ENCODE results near the gene ATP6AP1.
"Not testable (repeated sequence)": the region's sequence is repeated elsewhere in the genome, so short reads cannot be mapped to it uniquely, and the experiment has no call there.

ATP6AP1 gene

DNA sequence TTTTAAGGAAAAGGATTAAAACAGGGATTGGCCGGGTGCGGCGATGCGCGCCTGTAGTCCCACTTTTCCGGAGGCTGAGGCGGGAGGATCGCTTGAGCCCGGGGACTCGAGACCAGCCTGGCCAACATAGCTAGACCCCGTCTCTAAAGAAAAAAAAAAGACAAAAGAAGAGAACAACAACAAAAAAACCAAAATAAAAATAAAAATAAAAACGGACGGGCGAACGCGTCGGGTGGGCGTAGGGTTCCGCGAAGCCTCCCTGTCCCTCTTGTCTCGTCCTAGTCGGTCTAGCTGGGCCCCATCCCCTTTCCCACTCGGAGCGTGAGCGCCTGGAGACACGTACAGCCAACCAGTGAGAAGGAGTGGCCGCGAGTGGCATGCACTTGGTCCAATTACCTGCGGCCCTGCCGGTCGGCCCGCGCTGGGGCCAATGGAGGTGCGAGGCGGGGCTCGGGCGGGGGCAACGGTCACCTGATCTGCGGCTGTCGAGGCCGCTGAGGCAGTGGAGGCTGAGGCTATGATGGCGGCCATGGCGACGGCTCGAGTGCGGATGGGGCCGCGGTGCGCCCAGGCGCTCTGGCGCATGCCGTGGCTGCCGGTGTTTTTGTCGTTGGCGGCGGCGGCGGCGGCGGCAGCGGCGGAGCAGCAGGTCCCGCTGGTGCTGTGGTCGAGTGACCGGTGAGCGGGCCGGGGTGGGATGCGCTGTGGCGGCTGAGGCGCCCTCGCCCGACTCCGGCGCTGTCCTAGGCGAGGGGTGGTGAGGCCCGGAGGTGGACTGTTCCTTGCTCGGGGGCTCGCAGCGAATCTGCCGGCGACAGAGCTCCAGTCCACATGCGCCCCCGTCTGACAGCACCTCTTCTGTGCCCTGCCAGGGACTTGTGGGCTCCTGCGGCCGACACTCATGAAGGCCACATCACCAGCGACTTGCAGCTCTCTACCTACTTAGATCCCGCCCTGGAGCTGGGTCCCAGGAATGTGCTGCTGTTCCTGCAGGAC is at the start of gene ATP6AP1:
TSS of gene ATP6AP1 (plus strand) at position 502 of the 996 bp plus-strand sequence. CDS start at position 518, 16 bp downstream.
- FAIRE-seq (peak; percentile 98), DNase-seq (ENCODE audit: extremely low spot score, insufficient read length, low read depth) (peak; percentile 76)

GRCh38 chrX:154378799-154379568 is 49.5 kb upstream of the ATP6AP1 start, which contains the start of gene EMD:
EMD (plus strand) TSS chrX:154379295; CDS start chrX:154379485, 190 bp downstream.
- FAIRE-seq (peak; percentile 100), DNase-seq (ENCODE audit: extremely low spot score, insufficient read length, low read depth) (peak; percentile 69)

DNA sequence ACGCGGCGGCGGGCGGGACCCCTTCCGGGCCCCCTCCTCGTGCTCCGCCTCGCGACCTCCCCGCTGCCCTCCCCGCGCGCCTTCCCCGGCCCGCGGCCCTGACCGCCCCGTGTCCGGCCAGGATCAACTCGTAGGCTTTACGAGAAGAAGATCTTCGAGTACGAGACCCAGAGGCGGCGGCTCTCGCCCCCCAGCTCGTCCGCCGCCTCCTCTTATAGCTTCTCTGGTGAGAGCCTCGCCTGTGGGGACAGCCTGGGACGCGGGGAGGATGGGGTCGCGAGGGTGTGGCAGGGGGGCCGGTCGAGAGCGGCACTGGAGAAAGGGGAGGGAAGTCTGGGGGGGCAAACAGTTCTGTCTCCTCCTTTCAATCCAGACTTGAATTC is 48.9 kb upstream of the ATP6AP1 start:
- DNase-seq (ENCODE audit: extremely low spot score, insufficient read length, low read depth) (no peak), FAIRE-seq (no peak)

GRCh38 chrX:154380153-154380552 is 48.3 kb upstream of the ATP6AP1 start:
- DNase-seq (ENCODE audit: extremely low spot score, insufficient read length, low read depth) = no peak
- FAIRE-seq = no peak

DNA sequence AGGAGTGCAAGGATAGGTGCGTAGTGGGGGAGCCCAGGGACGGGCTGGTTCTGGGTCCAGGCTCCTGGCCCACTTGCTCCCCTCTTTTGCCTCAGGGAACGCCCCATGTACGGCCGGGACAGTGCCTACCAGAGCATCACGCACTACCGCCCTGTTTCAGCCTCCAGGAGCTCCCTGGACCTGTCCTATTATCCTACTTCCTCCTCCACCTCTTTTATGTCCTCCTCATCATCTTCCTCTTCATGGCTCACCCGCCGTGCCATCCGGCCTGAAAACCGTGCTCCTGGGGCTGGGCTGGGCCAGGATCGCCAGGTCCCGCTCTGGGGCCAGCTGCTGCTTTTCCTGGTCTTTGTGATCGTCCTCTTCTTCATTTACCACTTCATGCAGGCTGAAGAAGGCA is 47.7 kb upstream of the ATP6AP1 start:
- DNase-seq (ENCODE audit: extremely low spot score, insufficient read length, low read depth) (no peak), FAIRE-seq (no peak)

DNA sequence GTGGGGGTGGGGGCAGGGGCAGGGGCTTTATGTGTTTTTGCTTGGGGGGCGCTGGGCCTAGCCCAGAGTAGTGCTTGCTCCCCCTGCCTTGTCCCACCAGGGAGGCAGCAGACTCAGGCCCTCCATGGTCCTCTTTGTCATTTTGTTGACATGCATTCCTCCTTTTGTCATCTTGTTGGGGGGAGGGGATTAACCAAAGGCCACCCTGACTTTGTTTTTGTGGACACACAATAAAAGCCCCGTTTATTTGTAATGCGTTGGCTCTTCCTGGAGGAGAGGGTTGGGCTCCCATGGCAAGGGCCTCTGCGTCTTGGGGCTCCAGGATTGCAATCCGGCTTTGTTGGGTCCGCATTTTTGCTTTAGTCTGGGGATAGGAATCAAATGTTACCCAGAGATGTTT is 47.2 kb upstream of the ATP6AP1 start:
- no peak for FAIRE-seq

DNA sequence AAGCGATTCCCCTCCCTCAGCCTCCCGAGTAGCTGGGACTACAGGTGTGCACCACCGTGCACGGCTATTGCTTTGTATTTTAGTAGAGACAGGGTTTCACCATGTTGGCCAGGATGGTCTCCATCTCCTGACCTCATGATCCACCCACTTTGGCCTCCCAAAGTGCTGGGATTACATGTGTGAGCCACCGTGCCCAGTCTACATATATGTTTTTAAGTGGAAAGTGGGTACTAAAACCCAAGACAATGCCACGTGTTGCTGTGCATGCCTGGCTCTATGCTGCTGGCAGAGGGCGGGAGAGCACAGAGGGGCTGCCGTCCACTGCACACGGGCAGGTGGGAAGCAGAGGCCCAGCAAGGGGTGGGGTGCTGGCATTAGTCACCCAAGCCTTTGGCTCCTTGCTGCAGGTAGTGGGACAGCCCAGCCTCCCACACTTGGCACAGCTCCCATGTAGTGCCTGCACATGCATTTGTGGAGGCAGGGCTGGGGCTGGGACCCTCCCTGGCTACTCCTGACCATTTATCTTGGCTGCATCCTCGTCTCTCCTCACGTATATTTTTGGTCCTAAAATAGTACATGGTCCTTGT is 45.9 kb upstream of the ATP6AP1 start:
- no peak for FAIRE-seq

More for the DNA sequence above, 47.2 kb upstream of the ATP6AP1 start:
- no peak for DNase-seq (ENCODE audit: extremely low spot score, insufficient read length, low read depth)

GRCh38 chrX:154383359-154384283 is 44.9 kb upstream of the ATP6AP1 start:
- FAIRE-seq (no peak), DNase-seq (ENCODE audit: extremely low spot score, insufficient read length, low read depth) (no peak)

More for the DNA sequence above, 45.9 kb upstream of the ATP6AP1 start:
- no peak for DNase-seq (ENCODE audit: extremely low spot score, insufficient read length, low read depth)

- DNase-seq (ENCODE audit: extremely low spot score, insufficient read length, low read depth) = no peak
- FAIRE-seq = no peak
Observed at GRCh38 chrX:154384284-154384892, 44.1 kb upstream of the ATP6AP1 start.

GRCh38 chrX:154388094-154388493 is 40.4 kb upstream of the ATP6AP1 start:
- not testable (repeated sequence) for FAIRE-seq; DNase-seq (ENCODE audit: extremely low spot score, insufficient read length, low read depth)

DNA sequence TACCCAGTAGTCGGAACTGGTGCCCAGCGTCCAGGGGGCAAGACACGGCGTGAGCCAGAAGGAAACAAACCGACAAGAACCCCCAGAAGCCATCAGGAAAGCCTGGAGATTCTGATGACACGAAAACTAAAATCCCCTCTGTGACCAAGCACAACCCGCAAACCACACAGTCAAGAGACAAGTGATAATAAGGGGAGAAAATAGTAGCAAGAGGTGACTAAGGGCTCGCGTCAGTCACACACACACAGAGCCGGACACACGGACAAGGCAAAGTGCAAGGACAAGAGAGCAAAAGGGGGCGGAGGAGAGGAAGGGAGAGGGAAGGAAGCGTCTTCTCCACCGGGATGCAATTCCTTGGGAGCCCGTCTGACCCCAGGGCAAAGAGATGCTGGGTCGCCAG is 39.8 kb upstream of the ATP6AP1 start:
- peak; percentile 98 for FAIRE-seq
- DNase-seq (ENCODE audit: extremely low spot score, insufficient read length, low read depth) = not testable (repeated sequence)

GRCh38 chrX:154389812-154390747 is 38.4 kb upstream of the ATP6AP1 start:
- peak; percentile 100 for FAIRE-seq
- not testable (repeated sequence) for DNase-seq (ENCODE audit: extremely low spot score, insufficient read length, low read depth)

DNA sequence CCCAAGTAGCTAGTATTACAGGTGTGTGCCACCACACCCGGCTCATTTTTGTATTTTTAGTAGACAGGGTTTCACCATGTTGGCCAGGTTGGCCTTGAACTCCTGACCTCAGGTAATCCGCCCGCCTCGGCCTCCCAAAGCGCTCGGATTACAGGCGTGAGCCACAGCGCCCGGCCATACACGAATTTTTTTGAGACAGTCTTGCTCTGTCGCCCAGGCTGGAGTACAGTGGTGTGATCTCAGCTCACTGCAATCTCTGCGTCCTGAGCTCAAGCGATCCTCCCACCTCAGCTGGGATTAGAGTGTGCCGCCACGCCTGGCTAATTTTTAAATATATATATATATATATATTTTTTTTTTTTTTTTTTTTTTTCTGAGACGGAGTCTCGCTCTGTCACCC is 32.1 kb upstream of the ATP6AP1 start:
- not testable (repeated sequence) for DNase-seq (ENCODE audit: extremely low spot score, insufficient read length, low read depth); FAIRE-seq

GRCh38 chrX:154396973-154397887 is 31.2 kb upstream of the ATP6AP1 start:
- DNase-seq (ENCODE audit: extremely low spot score, insufficient read length, low read depth) (no peak), FAIRE-seq (peak; percentile 83)

- peak; percentile 77 for DNase-seq (ENCODE audit: extremely low spot score, insufficient read length, low read depth)
- FAIRE-seq = peak; percentile 91
Observed at GRCh38 chrX:154397888-154398667, 30.4 kb upstream of the ATP6AP1 start, which contains the start of gene RPL10. RPL10 (plus strand) TSS chrX:154398377; CDS start chrX:154398520, 143 bp downstream.
